ENCODE results near the gene DUSP19. TPM values are rescaled to one million over a fixed set of nuclear protein-coding genes. Genes with fewer than 3 reads are reported as not detected.

DUSP19 gene, protein sequence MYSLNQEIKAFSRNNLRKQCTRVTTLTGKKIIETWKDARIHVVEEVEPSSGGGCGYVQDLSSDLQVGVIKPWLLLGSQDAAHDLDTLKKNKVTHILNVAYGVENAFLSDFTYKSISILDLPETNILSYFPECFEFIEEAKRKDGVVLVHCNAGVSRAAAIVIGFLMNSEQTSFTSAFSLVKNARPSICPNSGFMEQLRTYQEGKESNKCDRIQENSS
- total RNA-seq: 0.58 and 1.0 TPM in 2 replicates

DNA sequence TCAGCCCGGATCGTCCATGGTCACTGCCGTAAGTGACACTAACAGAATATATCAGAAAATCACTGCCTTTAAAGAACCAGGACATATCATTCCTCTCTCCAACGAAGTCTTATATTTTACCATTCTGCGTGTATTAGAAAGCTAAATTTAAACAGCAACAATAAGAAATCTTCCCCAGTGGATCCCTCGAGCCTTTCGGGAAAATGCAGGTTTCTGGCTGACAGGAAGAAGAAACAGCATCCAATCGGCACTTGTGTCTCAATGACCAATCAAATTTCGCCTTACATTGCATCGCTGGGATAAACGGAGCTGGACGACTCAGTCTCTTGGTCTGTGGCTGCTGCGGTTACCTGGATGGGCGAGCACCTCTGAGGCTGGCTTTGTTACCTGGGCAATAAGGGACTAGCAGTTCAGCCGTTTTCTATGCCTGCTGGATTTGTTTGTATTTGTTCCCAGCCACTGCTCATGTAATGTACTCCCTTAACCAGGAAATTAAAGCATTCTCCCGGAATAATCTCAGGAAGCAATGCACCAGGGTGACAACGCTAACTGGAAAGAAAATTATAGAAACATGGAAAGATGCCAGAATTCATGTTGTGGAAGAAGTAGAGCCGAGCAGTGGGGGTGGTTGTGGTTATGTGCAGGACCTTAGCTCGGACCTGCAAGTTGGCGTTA is at the start of gene DUSP19:
TSS of gene DUSP19 (plus strand) at position 284 of the 675 bp plus-strand sequence. CDS start at position 471, 187 bp downstream.
- TF ChIP-seq, protein P1, sequence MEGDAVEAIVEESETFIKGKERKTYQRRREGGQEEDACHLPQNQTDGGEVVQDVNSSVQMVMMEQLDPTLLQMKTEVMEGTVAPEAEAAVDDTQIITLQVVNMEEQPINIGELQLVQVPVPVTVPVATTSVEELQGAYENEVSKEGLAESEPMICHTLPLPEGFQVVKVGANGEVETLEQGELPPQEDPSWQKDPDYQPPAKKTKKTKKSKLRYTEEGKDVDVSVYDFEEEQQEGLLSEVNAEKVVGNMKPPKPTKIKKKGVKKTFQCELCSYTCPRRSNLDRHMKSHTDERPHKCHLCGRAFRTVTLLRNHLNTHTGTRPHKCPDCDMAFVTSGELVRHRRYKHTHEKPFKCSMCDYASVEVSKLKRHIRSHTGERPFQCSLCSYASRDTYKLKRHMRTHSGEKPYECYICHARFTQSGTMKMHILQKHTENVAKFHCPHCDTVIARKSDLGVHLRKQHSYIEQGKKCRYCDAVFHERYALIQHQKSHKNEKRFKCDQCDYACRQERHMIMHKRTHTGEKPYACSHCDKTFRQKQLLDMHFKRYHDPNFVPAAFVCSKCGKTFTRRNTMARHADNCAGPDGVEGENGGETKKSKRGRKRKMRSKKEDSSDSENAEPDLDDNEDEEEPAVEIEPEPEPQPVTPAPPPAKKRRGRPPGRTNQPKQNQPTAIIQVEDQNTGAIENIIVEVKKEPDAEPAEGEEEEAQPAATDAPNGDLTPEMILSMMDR (IDR thresholded peaks at IDR 0.05; ENCODE audit: insufficient read depth, low read length, poor library complexity, severe bottlenecking): no peak
- Histone ChIP-seq H3K36me3 (ENCODE audit: control insufficient read depth, insufficient read depth, low read length) (no peaks in the 10 kb centered on the region), H3K27me3 (ENCODE audit: control insufficient read depth, insufficient read depth, low read length) (no peaks in the 10 kb centered on the region), H3K4me3 (ENCODE audit: low read depth, low read length) (peak within 1 kb of the TSS; percentile 55)
- peak; percentile 92 for DNase-seq (ENCODE audit: low read depth)

DNA sequence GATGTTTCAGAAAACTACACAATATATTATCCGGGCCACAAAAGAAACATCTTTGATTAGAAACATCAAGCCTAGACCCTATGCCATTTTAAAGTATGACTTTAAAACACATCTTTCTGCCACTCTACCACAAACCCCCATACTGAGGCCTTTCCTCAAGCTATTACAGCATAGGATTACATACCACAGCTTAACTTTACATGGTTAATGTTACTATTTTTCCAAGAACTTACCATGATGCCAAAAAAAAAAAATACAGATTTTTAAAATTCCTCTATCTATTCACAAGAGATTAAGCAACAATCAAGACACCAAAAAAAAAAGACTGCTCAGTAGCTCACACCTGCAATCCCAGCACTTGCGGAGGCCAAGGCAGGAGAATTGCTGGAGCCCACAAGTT is 49.3 kb upstream of the DUSP19 start:
- H3K36me3 ChIP-seq (ENCODE audit: control insufficient read depth, insufficient read depth, low read length): no peaks in the 10 kb centered on the region
- TF ChIP-seq, protein P1 (IDR thresholded peaks at IDR 0.05; ENCODE audit: insufficient read depth, low read length, poor library complexity, severe bottlenecking): no peak
- no peak for DNase-seq (ENCODE audit: low read depth)
- H3K27me3 ChIP-seq (ENCODE audit: control insufficient read depth, insufficient read depth, low read length): no peaks in the 10 kb centered on the region
- no peak overlapping the region for H3K4me3 ChIP-seq (ENCODE audit: low read depth, low read length)

DNA sequence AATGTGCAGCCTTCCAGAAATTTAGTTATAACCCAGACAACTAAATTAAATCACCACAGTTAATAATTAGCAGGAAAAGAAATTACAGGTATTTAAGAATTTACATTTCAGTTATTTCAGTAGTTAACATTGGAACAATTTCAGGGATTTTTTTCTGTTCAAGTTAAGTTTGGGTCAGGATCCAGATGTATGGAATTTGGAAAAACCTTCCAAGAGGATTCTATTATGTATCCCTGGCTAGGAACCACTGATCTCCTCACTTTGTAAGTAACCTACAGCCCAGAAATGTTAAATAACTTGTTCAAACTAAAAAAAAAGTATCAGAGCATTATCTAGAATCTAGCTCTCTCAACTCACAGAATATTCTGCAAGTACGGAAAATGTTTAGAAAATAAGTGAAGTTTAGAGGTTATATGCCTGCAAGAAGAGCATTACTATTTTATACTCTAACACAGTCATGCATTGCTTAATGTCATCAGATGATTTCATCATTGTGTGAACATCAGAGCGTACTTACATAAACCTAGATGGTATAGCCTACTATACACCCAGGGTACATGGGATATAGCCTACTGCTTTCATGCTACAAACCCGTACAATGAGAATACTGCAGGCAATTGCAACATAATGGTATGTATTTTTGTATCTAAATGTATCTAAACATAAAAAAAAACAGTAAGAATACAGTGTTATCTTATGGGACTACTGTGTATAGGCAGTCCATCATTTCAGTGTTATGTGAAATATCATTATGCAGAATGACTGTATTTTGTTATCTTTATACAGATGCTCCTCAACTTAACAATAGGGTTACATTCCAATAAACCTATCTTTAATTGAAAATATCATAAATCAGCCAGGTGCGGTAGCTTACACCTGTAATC is 46.4 kb upstream of the DUSP19 start:
- Histone ChIP-seq H3K36me3 (ENCODE audit: control insufficient read depth, insufficient read depth, low read length) (no peaks in the 10 kb centered on the region), H3K4me3 (ENCODE audit: low read depth, low read length) (no peak overlapping the region), H3K27me3 (ENCODE audit: control insufficient read depth, insufficient read depth, low read length) (no peaks in the 10 kb centered on the region)
- TF ChIP-seq, protein P1 (IDR thresholded peaks at IDR 0.05; ENCODE audit: insufficient read depth, low read length, poor library complexity, severe bottlenecking): no peak
- no peak for DNase-seq (ENCODE audit: low read depth)

DNA sequence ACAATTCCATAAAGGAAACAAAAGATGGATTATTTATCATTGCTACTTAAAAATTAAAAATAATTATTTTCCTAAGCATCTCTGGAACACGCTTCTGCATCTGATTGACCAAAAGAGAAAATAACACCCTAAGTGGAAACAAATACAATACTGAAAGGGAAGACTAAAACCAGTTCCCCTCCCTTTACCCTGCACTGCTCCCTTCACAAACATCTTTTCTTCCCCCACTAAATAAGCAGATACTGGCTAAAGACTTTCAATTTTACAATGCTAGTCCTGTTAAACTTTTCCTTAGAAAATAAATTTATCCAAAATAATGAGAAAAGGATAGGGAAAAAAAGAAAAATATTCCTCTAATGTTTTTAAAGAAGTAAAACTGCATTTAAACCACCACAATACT is 44.6 kb upstream of the DUSP19 start:
- no peaks in the 10 kb centered on the region for H3K27me3 ChIP-seq (ENCODE audit: control insufficient read depth, insufficient read depth, low read length)
- no peak for DNase-seq (ENCODE audit: low read depth)
- H3K36me3 ChIP-seq (ENCODE audit: control insufficient read depth, insufficient read depth, low read length): no peaks in the 10 kb centered on the region
- no peak overlapping the region for H3K4me3 ChIP-seq (ENCODE audit: low read depth, low read length)
- TF ChIP-seq, protein P1 (IDR thresholded peaks at IDR 0.05; ENCODE audit: insufficient read depth, low read length, poor library complexity, severe bottlenecking): no peak

DNA sequence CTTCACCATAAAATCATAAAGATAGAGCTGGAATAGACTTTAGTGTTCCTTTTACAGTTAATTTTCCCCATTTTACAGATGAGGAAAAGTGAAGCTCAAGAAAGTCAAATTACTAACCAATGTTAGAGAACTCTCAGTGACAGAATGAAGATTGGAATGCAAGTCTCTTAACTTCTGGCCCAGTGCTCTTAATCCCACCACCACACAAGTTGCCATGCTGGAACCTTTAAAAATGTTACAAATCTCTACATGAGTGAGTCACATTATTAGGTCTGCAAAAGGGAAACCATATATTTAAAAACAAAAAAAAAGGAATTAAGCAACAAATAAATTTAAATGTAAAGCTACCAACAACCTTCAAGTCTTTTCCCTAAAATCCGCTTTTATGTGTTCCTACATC is 43.7 kb upstream of the DUSP19 start:
- Histone ChIP-seq H3K4me3 (ENCODE audit: low read depth, low read length) (no peak overlapping the region), H3K27me3 (ENCODE audit: control insufficient read depth, insufficient read depth, low read length) (no peaks in the 10 kb centered on the region), H3K36me3 (ENCODE audit: control insufficient read depth, insufficient read depth, low read length) (no peaks in the 10 kb centered on the region)
- TF ChIP-seq, protein P1 (IDR thresholded peaks at IDR 0.05; ENCODE audit: insufficient read depth, low read length, poor library complexity, severe bottlenecking): no peak
- no peak for DNase-seq (ENCODE audit: low read depth)

Data from kidney epithelial cell (primary cell).